NCI-H2227 treated with DMSO at 0.1 percent for 48 hours (cell line): ENCODE results near the gene HHIPL1.

ENCODE experiments used
- DNase-seq: peaks from one replicate; lab custom pipeline; 2025; lab: John Stamatoyannopoulos, UW

The HHIPL1 gene

DNA sequence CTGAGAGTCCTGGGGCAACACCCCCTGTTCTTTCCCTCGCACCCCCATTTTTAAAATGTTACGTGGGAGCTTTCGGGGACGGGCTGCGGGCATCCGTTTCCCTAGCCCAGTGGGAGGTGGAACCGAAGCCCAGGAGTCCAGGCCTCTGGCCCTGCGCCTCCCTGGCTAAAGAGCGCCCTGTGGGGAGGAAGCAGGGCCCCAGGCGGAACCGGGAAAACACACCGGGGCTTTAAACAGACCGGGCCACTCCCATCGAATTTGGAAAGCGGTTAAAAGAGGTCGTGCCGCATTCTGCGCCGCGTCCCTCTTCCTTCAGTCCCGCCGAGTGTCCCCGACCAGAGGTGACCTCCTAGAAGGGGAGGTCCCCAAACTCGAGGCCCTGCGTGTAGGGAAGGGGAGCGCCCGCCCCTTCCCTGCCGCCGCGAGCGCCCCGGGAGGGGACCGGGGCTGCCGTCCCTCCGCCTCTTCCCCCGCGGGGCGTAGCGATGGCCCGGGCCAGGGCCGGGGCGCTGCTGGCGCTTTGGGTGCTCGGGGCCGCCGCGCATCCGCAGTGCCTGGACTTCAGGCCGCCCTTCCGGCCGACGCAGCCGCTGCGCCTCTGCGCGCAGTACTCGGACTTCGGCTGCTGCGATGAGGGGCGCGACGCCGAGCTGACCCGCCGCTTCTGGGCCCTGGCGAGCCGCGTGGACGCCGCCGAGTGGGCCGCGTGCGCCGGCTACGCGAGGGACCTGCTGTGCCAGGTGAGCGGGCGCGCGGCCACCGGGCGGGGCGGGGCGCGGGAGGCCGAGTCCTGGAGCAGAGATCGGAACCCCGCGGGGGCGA is at the start of gene HHIPL1:
Gene HHIPL1 (plus strand): TSS at position 407 of the 822 bp plus-strand sequence. CDS start 79 bp downstream, at position 486.
- DNase-seq, result no peak

- DNase-seq, result no peak
Measured at GRCh38 chr14:99595524-99595923, 49.4 kb upstream of the HHIPL1 start.

DNA sequence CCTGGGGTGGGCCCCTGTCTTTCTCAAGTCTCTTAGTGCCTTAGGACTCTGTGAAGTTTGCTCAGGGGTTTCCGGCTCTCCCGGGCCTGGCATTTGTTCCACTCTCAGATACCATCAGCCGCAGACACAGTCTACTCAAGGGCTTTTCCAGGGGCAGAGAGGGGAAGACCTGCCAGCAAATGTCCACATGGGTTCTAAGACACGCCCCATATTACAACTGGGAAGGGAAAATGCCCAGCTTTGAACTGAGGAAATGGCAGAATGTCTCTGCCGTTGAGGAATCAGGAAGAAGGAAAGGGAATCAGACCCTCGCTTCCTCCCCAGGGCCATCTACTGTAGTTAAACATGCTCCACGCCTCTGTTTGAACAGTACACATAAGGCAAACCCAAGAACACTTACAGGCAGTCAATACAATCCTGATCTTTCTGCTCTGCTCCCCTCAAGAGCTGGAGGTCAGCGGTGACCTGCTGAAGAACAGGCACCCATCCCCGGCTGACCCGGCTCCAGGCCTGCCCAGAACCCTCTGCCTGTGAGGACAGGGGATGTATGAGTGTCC is 48.8 kb upstream of the HHIPL1 start:
- no peak for DNase-seq

GRCh38 chr14:99596772-99597171 is 48.2 kb upstream of the HHIPL1 start:
- DNase-seq, result no peak

DNA sequence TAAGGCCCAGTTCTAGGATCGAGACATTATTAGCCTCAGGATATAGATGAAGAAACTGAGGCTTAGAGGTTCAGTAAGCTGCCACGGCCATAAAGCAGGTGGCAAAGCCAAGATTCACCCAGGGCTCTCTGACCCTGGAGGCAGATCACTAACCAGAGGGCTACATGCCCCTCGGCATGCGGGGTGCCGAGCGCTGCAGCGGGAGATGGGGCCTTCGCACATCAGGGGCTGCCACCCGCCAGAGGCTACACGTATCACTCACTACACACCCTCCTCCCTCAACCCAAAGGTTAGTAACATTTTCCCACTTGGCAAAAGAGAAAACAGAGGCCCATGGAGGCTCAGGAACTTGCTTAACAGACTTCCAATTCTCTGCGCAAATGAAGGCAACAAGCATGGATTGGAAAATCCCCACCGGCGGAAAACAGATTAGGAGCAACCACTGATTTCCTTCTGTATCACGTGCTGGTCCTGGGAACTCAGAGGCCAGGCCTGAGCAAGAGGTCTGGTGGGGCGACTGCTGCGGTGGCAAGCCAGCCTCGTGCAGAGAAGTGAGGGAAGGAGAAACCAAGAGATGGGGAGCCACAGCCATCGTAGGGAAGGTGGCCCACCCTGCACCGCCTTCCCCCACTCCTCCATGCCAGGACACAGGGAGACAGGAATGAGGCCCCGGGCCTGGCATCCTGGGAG is 46.9 kb upstream of the HHIPL1 start:
- no peak for DNase-seq

DNA sequence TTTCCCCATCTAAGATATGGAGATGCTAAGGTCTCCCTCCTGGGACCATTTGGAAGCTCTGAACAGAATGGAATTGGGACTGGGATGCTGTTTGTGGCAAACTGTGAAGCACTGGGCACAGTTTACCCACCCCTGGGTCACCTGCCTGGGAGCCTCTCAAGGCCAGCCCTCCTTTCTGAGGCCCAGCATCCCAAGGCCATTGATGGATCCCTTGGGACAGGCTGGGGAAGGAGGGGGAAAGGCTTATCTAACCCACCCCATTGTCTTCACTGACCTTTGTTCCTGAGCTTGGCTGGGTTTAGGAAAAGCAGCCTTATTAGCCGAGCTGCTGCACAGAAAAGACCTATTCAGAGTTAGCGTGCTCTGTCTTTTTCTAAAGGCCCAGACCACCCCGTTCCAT is 46.2 kb upstream of the HHIPL1 start:
- DNase-seq, result no peak

DNA sequence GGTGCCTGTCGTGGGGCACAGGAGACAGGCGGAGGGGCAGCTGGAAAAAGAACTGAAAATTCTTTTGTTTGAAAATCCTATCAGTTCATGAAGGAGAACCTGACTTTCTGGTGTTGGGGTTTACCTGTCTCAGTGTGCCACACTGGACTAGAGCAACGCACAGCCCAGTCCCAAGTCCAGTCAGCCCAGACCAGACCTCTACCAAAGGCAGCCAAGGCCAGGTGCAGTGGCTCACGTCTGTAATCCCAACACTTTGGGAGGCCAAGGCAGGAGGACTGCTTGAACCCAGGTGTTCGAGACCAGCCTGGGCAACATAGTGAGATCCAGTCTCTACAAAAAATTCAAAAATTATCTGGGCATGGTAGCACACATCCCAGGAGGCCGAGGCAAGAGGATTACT is 45.5 kb upstream of the HHIPL1 start:
- no peak for DNase-seq

GRCh38 chr14:99600232-99600888 is 44.6 kb upstream of the HHIPL1 start:
- DNase-seq, result no peak

- DNase-seq, result no peak
Measured at GRCh38 chr14:99601361-99601831, 43.5 kb upstream of the HHIPL1 start.

DNA sequence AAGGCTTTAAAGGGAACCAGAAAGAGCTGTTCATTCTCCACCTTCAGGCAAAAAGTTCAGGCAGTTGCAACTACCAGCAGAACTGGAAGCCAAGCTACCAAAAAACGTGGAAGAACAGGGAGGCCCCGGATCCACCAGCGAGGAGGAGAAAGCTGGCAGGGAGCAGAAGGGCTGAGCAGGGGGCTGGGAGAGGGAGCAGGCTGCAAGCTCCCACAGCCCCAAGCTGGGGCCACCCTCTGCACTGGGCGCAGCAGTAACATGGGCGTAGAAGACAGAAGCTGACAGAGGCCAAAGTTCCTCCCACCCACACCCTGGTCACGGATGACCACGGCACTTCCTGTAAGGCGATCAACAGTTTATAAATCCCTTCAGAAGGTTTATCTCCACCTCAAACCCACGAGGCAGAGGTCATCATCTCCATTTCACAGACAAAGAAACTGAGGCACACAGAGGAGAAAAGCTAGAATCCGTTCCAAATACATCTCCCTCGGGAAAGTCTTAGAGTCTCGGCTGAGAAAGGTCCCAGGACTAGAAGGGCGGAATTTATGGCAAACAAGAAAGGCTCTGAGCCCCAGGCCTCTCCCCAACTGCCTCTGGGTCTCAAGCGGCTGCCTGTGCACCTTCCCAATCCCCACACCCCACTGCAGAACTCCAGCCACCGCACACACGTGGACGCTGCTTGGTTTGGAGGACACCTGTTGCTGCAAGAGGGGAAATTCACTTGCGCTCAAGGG is 42.7 kb upstream of the HHIPL1 start:
- no peak for DNase-seq

DNA sequence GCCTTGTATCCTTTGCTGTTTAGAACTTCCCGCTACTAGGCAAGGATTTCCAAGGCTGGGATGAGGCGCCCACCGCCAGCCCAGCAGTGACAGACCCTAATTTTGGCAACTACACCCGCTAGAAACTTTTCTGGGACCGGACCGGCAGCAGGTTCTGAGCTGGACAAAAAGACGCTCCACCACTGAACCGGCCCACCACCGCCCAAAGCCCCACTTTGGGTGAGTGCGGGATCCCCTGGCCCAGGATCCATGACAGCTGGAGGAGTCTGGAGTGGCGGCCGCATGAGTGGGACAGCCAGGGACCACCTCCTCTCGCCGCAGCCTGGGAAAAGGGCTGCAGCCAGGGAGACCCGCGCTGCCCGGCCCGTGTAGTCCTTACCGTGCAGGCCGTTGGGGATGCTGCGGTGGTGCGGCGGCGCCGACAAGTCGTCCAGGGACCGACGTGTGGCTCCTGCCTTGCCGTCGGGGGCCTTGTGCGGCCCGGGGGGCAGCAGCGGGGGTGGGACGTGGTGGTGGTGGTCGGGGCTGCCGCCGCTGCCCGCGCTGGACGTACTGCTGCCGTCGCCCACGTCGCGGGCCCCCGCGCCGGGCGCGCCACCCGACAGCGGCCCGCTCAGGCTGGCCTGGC is 42.0 kb upstream of the HHIPL1 start:
- no peak for DNase-seq

DNA sequence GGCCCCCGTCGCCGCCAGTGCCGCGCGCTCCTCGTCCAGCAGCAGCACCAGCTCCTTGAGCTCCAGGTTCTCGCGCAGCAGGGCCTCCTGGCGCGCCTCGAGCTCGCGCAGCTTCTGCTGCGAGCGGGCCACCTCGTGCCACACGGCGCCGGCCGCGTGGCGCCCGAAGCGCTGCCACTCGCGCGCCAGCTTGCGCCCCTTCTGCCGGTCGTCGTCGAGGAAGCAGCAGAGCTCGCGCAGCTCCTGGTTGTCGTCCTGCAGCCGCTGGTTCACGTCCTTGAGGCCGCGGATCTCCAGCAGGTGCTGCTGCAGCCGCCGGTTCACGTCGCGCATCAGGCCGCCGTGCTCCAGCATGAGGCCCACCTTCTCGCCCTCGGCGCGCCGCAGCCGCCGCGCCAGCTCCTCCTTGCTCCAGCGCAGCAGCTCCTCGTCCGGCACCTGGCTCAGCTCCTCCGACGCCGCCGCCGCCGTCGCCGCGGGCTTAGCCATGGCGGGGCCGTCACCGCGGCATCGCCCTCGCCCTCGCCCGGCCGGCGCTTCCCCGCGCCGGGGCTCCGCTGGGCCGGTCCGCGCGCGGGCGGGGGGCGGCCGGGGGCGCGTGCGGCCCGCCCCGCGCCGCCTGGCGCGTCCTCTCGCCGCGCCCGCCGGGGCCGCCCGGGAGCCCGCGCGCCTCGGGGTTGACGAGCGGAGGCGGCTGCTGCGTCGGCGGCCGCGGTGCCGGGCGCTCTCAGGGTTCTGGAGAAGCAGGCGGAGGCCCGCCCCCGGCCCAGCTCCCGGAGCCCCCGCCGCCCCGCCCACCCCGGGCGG is 41.3 kb upstream of the HHIPL1 start, which contains the start of gene CCDC85C:
Gene CCDC85C (minus strand): TSS at position 737 of the 807 bp plus-strand sequence. CDS start 248 bp downstream, at position 489.
- no peak for DNase-seq

DNA sequence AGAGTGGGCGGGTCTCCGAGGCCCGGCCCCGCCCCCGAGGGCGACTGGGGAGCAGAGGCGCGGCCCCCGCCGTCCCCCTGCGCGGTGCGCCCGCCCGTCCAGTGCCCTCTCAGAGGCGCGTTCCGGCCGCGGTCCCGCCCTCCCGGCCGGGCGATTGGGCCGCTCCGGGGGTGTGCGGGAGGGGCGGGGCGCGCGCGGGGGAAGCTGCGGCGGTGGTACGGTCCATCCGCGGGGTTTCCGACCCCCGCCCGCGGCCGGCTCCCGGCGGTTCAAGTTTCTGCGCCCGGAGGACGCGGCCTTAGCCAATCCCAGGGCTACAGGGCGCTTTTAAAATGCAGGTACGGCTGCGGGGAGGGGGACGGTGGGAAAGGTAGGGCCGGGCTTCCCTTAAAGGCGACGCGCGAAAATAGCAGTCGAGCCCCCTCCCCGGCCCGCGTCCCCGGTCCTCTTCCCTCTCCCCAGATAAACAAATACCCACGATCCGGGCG is 40.6 kb upstream of the HHIPL1 start:
- peak; percentile 97 for DNase-seq

GRCh38 chr14:99604766-99605298 is 40.1 kb upstream of the HHIPL1 start:
- no peak for DNase-seq

DNA sequence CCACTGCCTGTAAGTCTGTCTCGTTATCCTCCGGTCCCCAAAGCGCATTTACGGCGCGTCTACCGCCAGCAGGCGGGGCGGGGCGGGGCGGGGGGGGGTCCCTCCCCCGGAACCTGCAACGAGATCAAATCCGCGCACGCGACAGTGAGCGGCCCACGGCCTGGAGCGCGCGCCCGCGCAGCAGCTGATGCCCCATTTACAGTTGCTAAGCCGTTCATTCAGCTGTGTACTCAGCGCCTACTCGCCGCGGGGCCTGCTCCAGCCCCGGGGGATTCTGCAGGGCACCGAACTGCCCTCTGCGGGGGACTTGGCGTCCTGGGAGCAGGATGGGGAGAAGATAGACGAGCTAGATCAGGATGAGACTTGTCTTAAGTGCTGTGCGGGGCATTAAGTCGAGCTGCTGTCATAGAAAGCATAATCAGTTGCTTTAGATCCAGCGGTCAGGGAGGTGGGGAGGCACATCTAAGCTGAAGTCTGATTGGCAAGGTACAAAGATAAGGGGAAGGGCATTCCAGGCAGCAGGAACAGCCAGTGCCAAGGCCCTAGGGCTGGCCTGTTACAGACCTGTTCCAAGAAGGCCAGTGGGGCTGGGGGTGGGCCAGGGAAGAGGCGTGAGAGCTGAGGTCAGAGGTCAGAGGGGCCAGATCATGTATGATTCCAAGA is 39.5 kb upstream of the HHIPL1 start:
- peak; percentile 84 for DNase-seq

GRCh38 chr14:99606359-99606758 is 38.6 kb upstream of the HHIPL1 start:
- DNase-seq, result no peak

- DNase-seq, result no peak
Measured at GRCh38 chr14:99608591-99608990, 36.3 kb upstream of the HHIPL1 start.

DNA sequence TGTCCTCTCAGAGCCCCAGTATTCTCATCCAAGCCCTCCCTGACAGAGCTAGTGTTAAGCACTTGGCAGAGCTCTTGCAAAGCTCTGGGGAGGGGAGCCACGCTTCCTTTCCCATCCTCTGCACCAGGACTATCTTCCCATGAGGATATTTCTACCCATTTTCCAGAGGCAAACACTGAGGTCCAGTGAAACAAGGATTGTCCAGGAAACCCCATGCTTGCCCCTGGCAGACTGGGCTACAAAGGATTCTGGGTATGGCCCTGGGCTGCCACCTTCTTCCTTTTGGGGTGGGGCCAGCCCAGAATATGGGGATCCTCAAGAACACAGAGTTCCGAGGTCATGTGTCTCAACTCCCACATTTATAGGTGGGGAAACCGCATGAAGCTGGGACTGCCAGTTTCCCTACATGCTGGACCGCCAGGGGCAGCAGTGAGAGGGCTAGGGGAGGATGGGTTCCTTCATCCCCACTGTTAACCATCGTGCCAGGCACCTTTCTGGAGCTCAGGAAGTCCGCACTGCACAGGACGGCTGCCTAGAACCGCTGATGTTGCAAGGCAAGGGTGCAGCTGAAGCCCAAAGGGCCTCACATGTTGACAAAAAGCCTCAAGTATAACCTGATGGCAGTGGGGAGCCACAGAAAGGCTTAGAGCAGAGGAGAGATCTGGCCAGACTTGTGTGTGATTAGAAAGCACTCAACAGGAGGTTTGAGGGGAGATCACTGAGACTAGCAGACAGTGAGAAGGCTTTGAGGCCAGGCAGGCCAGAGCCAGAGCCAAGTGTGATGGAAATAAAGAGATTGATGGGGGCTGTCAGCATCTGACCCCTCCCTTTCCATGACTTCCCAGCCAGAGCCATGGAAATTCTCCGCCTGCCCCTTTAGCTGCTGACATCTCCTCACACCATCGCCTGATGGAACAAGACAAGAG is 35.4 kb upstream of the HHIPL1 start:
- DNase-seq, result no peak
